Measurements from ENCODE around the gene WNT3.

Gene WNT3

GRCh38 chr17:46837521-46837920 lies 19.0 kb upstream of the WNT3 start:
- no peak overlapping the region for H3K4me3 ChIP-seq (ENCODE audit: control insufficient read depth, low read depth, low read length)
- DNase-seq (ENCODE audit: low read depth) = no peak
- TF ChIP-seq CTCF (conservative IDR thresholded peaks at IDR 0.05; ENCODE audit: control insufficient read depth, insufficient read depth, low read depth, low read length) = no peak

DNA sequence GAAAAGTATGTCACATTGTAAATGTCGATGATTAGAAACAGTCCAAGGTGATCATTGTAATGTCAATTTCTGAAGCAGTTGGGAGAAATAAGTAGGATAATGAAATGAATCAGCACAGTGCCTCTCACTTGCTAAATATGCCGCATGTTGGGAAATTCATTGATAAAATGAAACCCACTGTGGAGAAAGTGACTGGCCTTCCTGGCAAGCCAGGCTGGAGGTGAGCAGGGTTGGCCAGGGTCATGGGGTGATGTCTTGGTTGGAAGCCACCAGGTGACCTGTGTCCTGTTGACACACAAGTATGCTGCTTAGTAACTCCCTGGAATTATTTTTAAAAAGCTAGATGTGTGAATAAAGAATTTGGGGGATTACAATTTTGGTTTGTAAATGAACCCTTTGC lies 18.0 kb upstream of the WNT3 start:
- no peak for TF ChIP-seq CTCF (conservative IDR thresholded peaks at IDR 0.05; ENCODE audit: control insufficient read depth, insufficient read depth, low read depth, low read length)
- peak; percentile 10 for DNase-seq (ENCODE audit: low read depth)

GRCh38 chr17:46834846-46835245 lies 16.4 kb upstream of the WNT3 start:
- no peak for DNase-seq (ENCODE audit: low read depth)
- H3K4me3 ChIP-seq (ENCODE audit: control insufficient read depth, low read depth, low read length) = no peak overlapping the region
- no peak for TF ChIP-seq CTCF (conservative IDR thresholded peaks at IDR 0.05; ENCODE audit: control insufficient read depth, insufficient read depth, low read depth, low read length)

More for the DNA sequence above, 18.0 kb upstream of the WNT3 start:
- H3K4me3 ChIP-seq (ENCODE audit: control insufficient read depth, low read depth, low read length) = no peak overlapping the region

- no peak for TF ChIP-seq CTCF (conservative IDR thresholded peaks at IDR 0.05; ENCODE audit: control insufficient read depth, insufficient read depth, low read depth, low read length)
- no peak overlapping the region for H3K4me3 ChIP-seq (ENCODE audit: control insufficient read depth, low read depth, low read length)
- no peak for DNase-seq (ENCODE audit: low read depth)
These were observed 15.3 kb upstream of the WNT3 start for GRCh38 chr17:46833840-46834208.

DNA sequence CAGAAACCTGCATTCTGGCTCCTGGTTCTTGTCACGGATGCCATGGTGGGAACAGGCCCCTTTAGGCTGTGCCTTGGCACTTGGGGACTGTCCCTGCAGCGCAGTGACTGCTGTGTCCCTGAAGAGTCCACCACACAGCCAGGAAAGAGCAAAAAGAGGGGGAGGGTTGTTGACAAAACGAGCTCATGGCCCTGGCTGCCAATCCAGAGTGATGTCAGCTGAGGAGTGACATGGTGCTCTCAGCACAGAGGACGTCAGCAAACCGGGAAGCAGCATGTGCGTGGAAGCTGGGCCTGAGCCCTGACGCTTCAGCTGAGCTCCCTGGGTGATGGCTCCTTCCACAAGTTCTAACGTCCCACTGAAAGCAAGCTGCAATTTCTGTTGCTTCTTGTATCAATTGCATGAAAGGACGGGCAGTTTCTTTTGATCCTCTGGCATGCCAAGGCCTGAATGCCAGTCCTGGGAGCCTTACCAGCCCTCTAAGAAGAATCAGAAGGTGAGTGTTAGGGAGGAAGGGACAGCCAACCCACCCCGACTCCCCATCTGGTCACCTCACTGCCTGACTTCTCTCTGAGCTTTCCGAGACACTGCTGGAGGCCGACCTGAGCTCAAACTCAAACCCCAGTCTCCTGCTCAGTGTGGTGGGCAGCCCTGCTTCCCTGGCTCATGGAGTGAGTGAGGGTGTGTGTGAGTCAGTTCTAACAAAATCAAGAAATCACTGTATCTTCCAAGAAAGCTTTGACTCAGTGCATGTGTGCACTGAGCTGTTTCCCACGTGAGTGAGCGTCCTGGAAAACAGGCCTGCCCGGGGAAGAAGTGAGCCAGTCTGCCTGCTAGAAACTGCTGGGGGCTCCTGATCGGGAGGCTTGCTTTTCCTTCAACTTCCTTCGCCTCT lies 14.7 kb upstream of the WNT3 start:
- no peak for TF ChIP-seq CTCF (conservative IDR thresholded peaks at IDR 0.05; ENCODE audit: control insufficient read depth, insufficient read depth, low read depth, low read length)
- no peak overlapping the region for H3K4me3 ChIP-seq (ENCODE audit: control insufficient read depth, low read depth, low read length)
- peak; percentile 88 for DNase-seq (ENCODE audit: low read depth)

DNA sequence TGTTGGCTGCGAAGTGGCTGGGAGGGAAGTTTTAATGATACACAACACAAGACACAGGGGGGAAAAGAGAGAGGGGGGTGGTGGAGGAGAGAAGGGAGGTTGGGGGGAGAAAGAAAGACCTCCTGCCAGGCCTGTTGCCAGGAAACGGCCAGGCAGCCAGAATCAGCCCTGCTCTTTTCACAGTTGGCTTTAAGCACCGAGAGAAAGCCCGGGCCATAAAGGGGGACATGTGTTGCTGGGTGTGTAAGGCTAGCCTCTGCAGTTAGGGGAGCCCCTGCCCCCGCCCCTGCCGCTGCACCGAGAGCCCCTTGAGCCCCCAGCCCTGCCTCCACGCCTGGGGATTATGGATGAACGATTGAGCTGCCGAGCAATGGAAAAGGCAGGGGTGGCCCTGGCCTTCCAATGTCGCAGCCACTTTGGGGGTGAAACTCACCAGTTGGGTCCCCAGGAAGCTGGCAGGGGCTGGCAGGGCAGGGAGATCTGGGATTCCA lies 13.9 kb upstream of the WNT3 start:
- H3K4me3 ChIP-seq (ENCODE audit: control insufficient read depth, low read depth, low read length) = no peak overlapping the region
- TF ChIP-seq CTCF (conservative IDR thresholded peaks at IDR 0.05; ENCODE audit: control insufficient read depth, insufficient read depth, low read depth, low read length) = no peak
- DNase-seq (ENCODE audit: low read depth) = no peak
